ENCODE data around the gene ZNF850.
"Not testable (repeated sequence)": the region's sequence is repeated elsewhere in the genome, so short reads cannot be mapped to it uniquely, and the experiment has no call there.

Gene ZNF850

DNA sequence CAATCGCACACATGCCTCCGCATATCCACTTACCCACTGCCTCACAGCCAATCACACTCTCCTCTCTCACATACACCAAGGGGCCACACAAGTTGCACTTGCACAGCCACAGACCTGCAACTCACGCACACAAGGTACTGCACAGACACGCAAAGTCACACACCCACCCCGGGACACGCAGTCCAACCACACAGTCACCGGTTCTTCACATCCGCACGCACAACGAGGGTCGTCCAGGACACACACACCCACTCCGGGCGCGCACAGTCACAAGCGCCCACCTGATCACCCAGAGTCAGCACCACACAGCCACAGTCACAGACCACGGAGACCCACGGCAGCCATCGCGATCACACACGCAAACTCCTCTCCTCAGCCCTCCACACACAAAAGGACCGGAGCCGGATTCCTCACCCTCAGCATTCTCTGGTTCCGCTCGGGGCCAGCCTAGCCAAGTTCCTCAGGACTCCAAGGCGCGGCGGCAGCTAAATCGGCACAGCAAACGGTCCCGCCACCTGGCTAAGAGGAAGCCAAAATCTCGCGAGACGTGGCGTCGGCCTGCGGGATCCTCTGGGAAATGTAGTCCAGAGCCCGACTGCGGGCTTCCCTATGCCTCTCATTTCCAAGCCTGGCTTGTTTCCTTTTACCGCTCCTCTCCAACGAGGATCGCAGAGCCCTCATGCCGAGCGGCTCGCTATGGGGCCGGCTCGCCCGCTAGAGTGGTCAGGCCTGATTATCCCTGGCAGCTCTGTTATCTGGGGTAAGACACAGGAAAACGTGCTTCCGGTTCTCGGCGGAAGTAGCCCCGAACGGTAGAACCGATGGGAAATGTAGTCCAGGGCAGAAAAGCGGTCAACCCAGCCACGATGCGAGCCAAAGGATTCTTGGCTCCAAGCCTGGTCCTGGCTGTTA lies at the start of gene ZNF850:
ZNF850 (minus strand) TSS at position 497 of the 912 bp plus-strand sequence. CDS start 10,201 bp downstream, outside the sequence.
- DNase-seq (ENCODE audit: low read depth in 2 of 2), result peak; percentile 87

DNA sequence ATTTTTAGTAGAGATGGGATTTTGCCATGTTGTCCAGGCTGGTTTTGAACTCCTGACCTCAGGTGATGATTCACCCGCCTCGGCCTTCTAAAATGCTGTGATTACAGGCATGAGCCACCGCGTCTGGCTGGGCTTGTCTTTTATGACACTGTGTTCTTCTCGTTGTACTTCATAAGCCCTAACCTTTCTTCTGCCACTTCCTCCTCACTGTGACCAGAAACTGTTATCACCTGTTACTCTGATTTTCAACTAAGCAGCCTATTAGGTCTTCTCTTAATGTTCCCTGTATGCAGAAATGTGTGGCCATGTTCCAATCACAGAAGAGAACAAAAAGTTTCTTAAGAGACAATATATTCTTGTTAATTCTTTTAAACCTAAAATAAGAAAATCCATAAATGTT lies 49.2 kb upstream of the ZNF850 start:
- DNase-seq (ENCODE audit: low read depth in 2 of 2), result no peak

DNA sequence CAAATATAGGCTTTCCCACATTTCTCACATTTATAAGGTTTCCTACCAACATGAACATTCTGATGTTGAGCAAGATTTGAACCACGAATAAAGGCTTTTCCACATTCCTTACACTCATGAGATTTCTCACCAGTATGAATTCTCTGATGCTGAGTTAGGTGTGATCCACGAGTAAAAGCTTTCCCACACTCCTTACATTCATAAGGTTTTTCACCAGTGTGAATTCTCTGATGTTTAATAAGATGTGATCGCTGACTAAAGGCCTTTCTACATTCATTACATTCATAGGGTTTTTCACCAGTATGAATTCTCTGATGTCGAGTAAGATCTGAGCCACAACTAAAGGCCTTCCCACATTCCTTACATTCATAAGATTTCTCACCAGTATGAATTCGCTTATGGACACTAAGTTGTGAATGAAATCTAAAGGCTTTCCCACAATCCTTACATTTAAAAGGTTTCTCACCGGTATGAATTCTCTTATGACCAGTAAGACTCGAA lies 46.6 kb upstream of the ZNF850 start:
- no peak for DNase-seq (ENCODE audit: low read depth in 2 of 2)

DNA sequence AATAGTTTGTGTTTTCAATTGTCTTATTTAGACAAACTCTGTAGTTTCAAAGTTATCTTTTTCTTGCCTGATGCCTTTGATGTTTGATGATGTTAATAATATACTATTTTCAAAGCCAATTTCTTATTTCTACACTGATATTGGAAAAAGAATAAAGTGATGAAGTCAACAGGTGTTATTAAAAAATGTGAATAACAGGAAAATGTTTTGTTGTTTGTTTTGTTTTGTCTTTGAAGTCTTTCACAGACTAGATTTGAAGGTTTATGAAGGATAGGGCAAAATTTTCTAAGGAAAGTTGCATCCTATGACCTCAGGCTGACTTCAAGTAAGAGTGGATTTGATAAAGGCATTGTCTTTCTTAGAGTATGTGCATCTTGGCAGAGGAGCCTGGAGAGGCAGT lies 34.4 kb upstream of the ZNF850 start:
- DNase-seq (ENCODE audit: low read depth in 2 of 2), result no peak

DNA sequence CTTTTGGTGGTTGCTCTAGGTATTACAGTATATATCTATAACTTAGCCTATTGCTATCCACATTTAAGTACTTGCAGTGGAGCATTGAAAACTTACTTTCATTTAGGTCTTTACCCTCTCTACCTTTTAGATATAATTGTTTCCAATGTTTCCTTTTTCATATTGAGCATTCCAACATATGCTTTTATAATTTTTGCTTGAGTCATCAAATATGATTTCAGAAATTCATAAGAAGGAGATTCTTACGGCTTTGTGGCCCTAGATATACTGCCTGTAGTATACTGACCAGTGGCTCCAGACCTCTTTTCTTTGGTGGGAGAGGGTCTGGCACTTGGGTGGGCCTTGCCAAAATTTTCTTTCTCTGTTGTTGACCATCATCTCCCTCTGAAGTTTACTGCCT lies 32.8 kb upstream of the ZNF850 start:
- DNase-seq (ENCODE audit: low read depth in 2 of 2), result no peak

DNA sequence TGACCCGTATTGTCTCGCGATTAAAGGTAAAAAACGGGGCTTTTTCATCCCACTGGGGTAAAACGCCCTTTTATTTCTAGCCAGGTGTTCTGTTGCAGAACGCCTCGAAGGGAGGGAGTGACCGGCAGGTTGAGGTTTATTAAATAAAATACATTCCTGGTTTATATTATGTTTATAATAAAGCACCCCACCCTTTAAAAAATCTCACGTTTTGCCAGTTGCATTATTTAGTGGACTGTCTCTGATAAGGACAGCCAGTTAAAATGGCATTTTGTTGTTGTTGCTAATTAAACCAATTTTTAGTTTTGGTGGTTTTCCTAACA lies 25.1 kb upstream of the ZNF850 start:
- no peak for DNase-seq (ENCODE audit: low read depth in 2 of 2)

DNA sequence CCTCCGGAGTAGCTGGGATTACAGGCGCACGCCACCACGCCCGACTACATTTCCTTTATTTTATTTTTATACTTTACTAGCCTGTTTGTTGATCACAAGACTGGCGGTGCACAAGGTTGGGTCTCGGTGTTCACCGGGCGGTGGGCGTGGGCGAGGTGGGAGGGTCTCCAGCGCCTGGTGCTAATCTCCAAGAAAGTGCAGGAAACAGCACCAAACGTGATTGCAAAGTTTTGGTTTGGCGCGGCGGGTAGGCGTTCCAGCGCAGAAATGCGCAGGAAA lies 24.0 kb upstream of the ZNF850 start:
- DNase-seq (ENCODE audit: low read depth in 2 of 2), result no peak

DNA sequence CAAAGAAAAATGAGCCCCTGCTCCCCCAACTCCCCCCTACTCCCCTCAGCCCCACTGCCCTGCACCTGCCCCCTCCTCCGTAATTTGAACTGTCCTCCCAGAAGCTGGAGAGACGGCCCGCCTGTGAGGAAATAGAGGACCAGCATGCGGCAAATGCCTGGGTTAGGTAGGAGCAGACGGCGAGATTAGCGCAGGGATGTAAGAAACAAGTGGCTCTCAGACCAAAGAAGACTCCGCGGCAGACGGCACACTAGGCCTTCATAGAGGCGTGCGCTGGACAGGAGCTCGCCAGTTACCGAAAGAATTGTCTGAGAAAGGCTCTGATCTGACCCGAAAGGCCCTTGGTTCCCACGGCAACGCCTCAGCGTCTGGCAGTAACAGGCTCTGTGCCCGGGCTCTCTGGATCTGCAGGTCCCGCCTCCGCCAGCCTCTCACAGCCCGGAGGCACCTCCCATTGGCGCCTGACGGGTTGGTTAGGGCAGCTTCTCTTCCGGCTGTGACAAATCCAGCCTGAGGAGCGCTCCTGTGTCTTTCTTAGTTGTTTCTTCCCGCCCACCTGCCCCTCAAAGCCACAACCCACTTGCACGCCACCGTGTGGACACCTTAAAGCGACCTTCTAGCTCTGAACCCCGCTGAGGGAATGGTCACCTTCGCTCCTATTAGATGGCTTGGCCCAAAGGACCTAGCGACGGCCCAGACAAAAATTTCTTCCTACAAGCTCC lies 19.0 kb upstream of the ZNF850 start:
- not testable (repeated sequence) for DNase-seq (ENCODE audit: low read depth in 2 of 2)

DNA sequence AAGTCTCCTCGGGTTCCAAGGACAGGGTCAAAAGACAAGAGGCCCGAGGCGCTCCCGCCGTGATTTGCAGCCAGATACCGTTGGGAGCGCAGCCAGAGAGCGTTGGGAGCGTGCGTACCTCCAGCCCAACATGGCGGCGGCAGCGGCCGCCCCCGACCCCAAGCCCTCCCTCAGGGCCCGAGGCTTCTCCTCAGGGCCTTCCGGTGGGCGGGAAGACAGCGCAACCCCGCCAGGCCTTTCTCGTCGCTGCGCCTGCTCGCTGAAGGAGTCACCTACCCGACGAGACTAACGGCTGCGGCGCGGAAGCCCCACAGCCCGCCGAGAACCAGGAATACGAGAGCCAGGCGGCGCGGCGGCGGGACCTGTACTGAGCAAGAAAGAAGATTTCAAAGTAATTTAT lies 3.2 kb upstream of the ZNF850 start:
- DNase-seq (ENCODE audit: low read depth in 2 of 2), result no peak

DNA sequence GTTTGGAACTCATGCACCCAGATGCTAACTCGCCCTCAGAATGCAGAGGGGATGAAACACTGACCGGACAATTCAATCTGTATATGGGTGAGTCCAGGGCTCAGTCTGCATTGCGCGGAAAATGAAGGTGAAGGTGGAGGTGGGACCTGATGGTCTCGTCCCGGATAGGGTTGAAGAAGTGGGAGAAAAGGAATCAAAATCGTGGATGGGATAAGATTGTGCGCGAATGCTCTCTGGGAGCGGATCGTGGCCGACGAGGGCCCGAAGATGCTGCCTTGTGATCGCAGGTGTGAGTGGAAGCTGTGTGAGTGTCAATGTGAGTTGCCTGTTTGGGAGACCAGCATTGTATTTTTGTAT lies 594 bp upstream of the ZNF850 start:
- DNase-seq (ENCODE audit: low read depth in 2 of 2), result no peak

DNA sequence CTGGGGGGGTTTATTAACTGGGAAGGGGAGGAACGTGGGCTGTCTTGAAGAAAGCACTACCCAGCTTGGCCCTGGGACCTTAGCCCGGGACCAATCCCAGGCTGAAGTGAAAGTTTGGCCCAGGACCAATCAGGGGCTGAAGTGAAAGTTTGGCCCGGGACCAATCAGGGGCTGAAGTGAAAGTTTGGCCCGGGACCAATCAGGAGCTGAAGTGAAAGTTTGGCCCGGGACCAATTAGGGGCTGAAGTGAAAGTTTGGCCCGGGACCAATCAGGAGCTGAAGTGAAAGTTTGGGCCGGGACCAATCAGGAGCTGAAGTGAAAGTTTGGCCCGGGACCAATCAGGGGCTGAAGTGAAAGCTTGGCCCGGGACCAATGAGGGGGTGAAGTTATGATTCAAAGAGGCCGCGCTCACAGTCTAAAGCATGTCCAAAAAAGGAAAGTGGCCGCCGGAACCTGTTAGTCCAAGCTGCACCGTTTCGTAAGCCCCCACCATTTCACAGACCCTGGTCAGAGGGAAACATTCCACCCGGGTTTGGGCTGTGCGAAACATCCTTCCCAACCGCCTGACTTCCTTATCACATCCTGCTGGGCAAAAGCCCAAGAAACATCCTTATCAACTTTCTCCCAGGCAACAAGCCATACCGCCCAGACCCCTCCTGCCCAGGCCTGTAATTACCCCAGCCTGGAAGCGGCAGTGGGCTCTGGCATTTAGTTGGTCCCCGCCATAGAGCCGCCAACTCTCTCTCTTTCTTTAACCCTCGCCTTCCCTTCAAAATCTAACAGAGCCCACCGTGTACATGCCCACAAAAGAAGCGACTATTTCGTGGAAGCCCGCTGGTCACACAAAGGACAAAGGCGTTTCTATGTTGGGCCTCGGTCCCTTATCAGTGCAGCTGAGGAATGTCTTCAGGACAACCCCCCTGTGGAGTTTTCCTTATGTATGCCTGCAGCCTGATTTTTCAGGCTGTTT lies 1.1 kb downstream of the ZNF850 start:
- peak; percentile 28 to 46 for DNase-seq (ENCODE audit: low read depth in 2 of 2)

DNA sequence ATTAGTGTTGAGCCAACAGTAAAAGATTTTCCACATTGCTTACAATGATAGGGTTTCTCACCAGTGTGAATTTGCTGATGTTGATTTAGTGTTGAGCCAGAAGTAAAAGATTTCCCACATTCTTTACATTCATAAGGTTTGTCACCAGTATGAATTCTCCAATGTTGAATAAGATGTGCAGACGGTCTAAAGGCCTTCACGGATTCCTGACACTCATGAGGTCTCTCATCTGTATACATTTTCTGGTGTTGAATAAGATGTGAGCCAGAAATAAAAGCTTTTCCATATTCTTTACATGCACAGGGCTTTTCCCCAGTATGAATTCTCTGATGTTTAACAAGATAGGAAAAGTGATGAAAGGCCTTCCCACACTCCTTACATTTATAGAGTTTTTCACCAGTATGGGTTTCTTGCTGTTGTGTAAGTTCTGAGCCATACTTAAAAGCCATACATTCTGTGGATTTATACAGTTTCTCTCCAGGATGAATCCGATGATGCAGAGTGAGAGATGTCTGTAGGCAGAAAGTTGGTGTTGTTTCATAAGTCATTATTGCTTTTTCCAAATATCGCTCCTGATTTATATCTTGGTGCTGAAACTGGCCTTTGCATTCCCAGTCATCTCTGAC lies 22.4 kb downstream of the ZNF850 start:
- DNase-seq (ENCODE audit: low read depth in 2 of 2), result no peak

DNA sequence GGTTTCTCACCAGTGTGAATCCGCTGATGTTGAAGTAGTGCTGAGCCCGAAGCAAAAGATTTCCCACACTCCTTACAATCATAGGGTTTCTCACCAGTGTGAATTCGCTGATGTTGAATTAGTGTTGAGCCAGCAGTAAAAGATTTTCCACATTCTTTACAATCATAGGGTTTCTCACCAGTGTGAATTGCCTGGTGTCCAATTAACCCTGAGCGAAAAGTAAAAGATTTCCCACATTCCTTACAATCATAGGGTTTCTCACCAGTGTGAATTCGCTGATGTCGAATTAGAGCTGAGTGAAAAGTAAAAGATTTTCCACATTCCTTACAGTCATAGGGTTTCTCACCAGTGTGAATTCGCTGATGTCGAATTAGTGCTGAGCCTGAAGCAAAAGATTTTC lies 23.0 kb downstream of the ZNF850 start:
- not testable (repeated sequence) for DNase-seq (ENCODE audit: low read depth in 2 of 2)

DNA sequence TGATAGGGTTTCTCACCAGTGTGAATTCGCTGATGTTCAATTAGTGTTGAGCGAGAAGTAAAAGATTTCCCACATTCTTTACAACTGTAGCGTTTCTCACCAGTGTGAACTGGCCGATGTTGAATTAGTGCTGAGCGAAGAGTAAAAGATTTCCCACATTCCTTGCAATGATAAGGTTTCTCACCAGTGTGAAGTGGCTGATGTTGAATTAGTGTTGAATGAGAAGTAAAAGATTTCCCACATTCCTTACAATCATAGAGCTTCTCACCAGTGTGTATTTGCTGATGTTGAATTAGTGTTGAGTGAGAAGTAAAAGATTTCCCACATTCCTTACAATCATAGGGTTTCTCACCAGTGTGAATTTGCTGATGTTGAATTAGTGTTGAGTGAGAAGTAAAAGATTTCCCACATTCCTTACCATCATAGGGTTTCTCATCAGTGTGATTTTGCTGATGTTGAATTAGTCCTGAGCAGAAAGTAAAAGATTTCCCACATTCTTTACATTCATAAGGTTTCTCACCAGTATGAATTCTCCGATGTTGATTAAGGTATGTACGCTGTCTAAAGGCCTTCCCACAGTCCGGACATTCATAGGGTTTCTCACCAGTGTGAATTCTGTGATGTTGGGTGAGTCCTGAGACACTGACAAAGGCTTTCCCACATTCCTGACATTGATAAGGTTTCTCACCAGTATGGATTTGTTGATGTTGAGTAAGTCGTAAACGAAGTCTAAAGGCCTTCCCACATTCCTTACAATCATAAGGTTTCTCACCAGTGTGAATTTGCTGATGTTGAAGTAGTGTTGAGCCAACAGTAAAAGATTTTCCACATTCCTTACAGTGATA lies 24.0 kb downstream of the ZNF850 start:
- no peak for DNase-seq (ENCODE audit: low read depth in 2 of 2)

DNA sequence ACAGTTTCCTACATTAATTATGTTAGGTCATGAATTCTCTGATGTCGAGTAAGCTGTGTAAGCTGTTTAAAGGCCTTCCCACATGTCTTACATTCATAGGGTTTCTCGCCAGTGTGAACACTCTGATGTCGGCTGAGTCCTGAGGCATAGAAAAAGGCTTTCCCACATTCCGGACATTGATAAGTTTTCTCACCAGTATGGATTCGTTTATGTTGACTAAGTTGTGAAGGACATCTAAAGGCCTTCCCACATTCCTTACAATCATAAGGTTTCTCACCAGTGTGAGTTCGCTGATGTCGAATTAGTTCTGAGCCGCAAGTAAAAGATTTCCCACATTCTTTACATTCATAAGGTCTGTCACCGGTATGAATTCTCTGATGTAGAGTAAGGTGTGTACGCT lies 24.9 kb downstream of the ZNF850 start:
- no peak for DNase-seq (ENCODE audit: low read depth in 2 of 2)

DNA sequence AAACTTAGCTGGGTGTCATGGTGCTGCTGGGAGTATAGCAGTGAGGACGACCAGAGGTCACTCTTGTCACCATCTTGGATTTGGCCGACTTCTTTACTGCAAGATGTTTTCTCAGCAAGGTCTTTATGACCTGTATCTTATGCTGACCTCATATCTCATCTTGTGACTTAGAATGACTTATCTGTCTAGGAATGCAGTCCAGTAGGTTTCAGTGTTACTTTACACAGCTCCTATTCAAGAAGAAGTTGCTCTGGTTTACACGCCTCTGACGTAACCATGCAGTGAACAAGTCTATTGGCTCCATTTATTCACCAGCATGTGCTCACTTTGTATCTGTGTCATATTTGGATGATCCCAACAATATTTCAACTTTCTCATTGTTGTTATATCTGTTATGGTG lies 26.7 kb downstream of the ZNF850 start:
- DNase-seq (ENCODE audit: low read depth in 2 of 2), result no peak

DNA sequence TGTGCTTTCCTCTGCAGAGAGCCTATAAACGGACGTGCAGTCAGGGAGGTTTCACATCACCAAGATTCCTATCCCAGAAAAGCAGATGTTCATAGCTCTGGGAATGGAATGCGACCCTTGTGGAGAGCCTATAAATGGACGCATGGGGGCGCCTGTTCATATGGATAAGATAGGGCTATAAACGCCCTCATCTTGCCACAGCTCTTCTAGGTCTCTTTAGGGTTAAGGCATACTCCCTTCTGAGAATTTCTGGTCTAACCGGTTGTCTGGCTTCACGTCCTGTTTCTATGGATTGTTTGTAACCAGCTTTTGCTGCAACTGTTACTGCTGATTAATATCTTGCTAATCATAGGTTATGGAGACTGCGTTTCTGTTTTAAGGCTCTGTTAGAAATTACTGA lies 36.4 kb downstream of the ZNF850 start:
- DNase-seq (ENCODE audit: low read depth in 2 of 2), result not testable (repeated sequence)

DNA sequence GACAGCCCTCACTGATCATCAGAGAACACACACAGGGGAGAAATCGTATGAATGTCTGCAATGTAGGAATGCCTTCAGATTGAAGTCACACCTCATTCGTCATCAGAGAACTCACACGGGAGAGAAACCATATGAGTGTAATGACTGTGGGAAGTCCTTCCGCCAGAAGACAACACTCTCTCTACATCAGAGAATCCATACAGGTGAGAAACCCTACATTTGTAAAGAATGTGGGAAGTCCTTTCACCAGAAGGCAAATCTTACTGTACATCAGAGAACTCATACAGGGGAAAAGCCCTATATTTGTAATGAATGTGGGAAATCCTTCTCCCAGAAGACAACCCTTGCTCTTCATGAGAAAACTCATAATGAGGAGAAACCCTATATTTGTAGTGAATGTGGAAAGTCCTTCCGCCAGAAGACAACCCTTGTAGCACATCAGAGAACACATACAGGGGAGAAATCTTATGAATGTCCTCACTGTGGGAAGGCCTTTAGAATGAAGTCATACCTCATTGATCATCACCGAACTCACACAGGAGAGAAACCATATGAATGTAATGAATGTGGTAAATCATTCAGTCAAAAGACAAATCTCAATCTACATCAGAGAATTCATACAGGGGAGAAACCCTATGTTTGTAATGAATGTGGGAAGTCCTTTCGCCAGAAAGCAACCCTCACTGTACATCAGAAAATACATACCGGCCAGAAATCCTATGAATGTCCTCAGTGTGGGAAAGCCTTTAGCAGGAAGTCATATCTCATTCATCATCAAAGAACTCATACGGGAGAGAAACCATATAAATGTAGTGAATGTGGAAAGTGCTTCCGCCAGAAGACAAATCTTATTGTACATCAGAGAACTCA lies 52.7 kb downstream of the ZNF850 start:
- DNase-seq (ENCODE audit: low read depth in 2 of 2), result peak in 1 of 2 experiments; percentile 1

DNA sequence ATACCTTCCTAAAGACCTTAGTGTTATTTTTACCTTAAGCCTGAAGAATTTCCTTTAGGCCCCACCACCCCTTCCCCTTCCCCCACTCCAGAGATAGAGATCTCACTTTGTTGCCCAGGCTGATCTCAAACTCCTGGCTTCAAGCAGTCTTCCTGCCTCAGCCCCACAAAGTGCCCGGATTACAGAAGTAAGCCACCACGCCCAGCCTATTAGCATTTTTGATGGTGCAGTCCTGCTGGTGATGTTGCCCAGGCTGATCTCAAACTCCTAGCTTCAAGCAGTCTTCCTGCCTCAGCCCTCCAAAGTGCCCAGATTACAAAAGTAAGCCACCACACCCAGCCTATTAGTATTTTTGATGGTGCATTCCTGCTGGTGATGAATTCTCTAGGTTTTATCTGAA lies 63.2 kb downstream of the ZNF850 start:
- DNase-seq (ENCODE audit: low read depth in 2 of 2), result no peak

DNA sequence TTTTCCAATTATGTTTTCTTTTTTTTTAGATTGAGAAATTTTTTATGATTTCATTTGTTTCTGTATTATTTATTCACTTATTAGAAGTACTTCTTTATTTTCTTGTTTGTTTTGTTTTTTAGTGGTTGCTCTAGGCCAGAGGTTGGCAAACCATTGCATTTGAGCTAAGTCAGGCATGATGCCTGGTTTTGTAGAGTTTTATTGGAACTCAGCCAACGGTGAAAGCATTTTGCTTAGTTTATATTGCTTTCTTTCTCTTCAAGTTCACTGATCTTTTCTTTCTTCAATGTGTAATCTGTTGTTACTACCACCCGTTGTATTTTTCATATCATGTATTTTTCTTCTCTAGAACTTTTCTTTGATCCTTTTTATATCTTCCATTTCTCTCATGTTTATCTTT lies 65.5 kb downstream of the ZNF850 start:
- no peak for DNase-seq (ENCODE audit: low read depth in 2 of 2)

Measured in fibroblast of skin of left quadriceps (primary cell).